ENCODE measurements around the gene SORCS1. TPM values are rescaled to one million over a fixed set of nuclear protein-coding genes. Genes with fewer than 3 reads are reported as not detected.

SORCS1 gene
- total and polyA plus RNA-seq, 4 experiments from 2014 or later, result not detected

DNA sequence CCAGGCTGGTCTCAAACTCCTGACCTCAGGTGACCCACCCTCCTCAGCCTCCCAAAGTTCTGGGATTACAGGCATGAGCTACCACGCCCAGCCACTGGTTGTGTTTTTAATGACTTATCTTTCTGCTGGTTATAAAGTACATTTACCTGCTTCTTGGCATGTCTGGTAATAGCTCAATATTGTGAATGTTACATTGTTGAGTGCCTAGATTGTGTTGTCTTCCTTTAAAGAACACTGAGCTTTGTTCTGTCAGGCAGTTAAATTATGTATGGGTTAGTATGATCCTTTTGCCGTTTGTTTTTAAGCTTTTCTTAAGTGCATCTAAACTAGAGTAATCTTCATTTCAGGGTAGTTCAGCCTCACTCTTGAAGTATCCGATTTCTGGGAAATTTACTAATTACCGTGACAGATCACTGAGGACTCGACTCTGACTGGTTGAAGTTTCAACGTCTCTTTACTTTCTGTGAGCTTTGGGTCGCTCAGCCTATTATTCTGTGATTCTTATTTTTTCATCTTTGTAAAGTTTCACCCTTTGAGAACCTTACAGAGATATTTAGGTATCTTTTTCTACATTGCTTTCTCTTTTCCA lies 617.4 kb downstream of the SORCS1 start:
- ChIA-PET POLR2A (ENCODE audit: partially characterized antibody) (no interaction called here), CTCF (ENCODE audit: partially characterized antibody) (no interaction called here)
- Mint-ChIP-seq H3K4me3 (no peak overlapping the region), H3K9me3 (peaks cover 0 to 14% (median 7%) of the 10 kb centered on the region in 8 donors), H3K27ac (no peak overlapping the region), H3K27me3 (no peaks in the 10 kb centered on the region), H3K36me3 (no peaks in the 10 kb centered on the region), H3K4me1 (no peaks in the 10 kb centered on the region)
- no peak overlapping the region for H3K4me3 ChIP-seq (ENCODE audit: low read length in 2 of 2)
- H3K4me1 ChIP-seq (ENCODE audit: insufficient read depth, low read length), result no peaks in the 10 kb centered on the region
- no peak for DNase-seq
- H3K27ac ChIP-seq (ENCODE audit: low read depth, low read length), result no peak overlapping the region
- H3K36me3 ChIP-seq (ENCODE audit: insufficient read depth, low read length), result no peaks in the 10 kb centered on the region
- no peaks in the 10 kb centered on the region for H3K27me3 ChIP-seq (ENCODE audit: insufficient read depth, low read length)
- H3K9me3 ChIP-seq (ENCODE audit: control insufficient read depth in 1 of 2, low read length in 2 of 2), result no peaks in the 10 kb centered on the region
- intact Hi-C loops (cut with micrococcal nuclease), result no loop called here

DNA sequence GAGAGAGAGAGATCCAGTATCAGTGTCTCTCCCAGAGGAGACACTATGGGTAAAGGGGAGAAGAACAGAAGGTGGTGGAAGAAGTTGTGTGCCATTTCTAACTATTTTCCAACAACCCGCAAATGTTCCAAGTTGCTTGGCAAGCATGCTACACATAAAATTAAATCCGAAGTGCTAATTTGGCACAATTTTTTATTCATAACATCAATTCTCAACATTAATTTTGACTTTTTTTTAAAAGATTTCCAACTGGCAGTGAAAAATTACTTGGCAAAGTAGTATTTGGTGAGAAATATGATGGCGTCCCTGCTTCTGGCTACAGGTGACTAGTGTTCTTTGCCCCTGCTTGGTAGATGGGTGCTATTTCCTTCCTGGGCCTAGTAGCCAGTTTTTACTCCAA lies 622.0 kb downstream of the SORCS1 start:
- Mint-ChIP-seq H3K9me3 (peaks cover 0 to 8% (median 4%) of the 10 kb centered on the region in 8 donors), H3K27me3 (no peaks in the 10 kb centered on the region), H3K27ac (no peak overlapping the region), H3K36me3 (no peaks in the 10 kb centered on the region), H3K4me1 (no peaks in the 10 kb centered on the region), H3K4me3 (no peak overlapping the region)
- H3K9me3 ChIP-seq (ENCODE audit: control insufficient read depth in 1 of 2, low read length in 2 of 2), result no peaks in the 10 kb centered on the region
- H3K4me3 ChIP-seq (ENCODE audit: low read length in 2 of 2), result no peak overlapping the region
- intact Hi-C loops (cut with micrococcal nuclease), result no loop called here
- no peaks in the 10 kb centered on the region for H3K36me3 ChIP-seq (ENCODE audit: insufficient read depth, low read length)
- no peak for DNase-seq
- CTCF ChIA-PET (ENCODE audit: partially characterized antibody), result no interaction called here
- POLR2A ChIA-PET (ENCODE audit: partially characterized antibody), result no interaction called here
- no peak overlapping the region for H3K27ac ChIP-seq (ENCODE audit: low read depth, low read length)
- H3K4me1 ChIP-seq (ENCODE audit: insufficient read depth, low read length), result no peaks in the 10 kb centered on the region
- H3K27me3 ChIP-seq (ENCODE audit: insufficient read depth, low read length), result no peaks in the 10 kb centered on the region

DNA sequence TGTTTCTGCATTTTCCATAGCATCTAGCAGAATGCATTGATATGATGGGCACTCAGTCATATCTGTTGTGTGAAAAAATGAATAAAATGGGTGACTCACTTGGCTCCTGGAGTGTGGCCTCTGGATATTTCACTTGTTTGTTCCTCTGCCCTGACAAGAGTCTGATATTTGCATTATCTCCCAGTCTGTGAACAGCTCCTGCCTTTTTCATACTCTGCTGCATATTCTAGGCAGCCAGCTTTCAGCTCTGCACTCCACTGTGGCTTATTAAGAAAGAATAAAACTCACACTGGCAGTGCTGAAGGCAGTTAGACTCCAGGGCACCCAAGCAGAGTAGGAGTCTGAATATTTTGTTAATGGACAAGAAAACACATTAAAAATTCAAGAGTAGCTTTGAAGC lies 623.9 kb downstream of the SORCS1 start:
- ChIA-PET CTCF (ENCODE audit: partially characterized antibody) (no interaction called here), POLR2A (ENCODE audit: partially characterized antibody) (no interaction called here)
- no peak for DNase-seq

DNA sequence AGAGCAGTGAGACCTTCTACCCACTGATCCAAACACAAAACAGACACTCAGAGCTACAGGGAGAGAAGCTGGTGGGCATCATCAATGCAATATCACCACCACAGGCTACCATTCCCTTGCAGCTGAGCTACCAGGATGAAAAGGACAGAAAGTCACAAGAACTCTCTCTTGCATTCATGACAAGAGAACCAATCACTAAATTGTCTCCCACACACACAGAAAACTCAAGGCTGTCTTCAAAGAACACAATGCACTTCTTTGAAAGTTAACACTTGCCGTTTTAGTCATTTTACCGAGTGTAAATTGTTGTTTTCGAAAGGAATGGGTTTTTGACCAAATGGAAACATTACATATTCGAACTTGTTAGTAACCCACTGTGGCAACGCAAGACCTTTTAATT lies 626.6 kb downstream of the SORCS1 start:
- POLR2A ChIA-PET (ENCODE audit: partially characterized antibody), result no interaction called here
- H3K36me3 ChIP-seq (ENCODE audit: insufficient read depth, low read length), result no peaks in the 10 kb centered on the region
- H3K27me3 Mint-ChIP-seq, result no peaks in the 10 kb centered on the region
- no peaks in the 10 kb centered on the region for H3K4me1 Mint-ChIP-seq
- no peaks in the 10 kb centered on the region for H3K27me3 ChIP-seq (ENCODE audit: insufficient read depth, low read length)
- no peak overlapping the region for H3K27ac Mint-ChIP-seq
- no peaks in the 10 kb centered on the region for H3K36me3 Mint-ChIP-seq
- H3K9me3 Mint-ChIP-seq, result peaks cover 0 to 8% (median under 1%) of the 10 kb centered on the region in 8 donors
- no peaks in the 10 kb centered on the region for H3K4me1 ChIP-seq (ENCODE audit: insufficient read depth, low read length)
- intact Hi-C loops (cut with micrococcal nuclease), result no loop called here
- no peak overlapping the region for H3K4me3 ChIP-seq (ENCODE audit: low read length in 2 of 2)
- no peak for DNase-seq
- H3K9me3 ChIP-seq (ENCODE audit: control insufficient read depth in 1 of 2, low read length in 2 of 2), result no peaks in the 10 kb centered on the region
- H3K4me3 Mint-ChIP-seq, result no peak overlapping the region
- CTCF ChIA-PET (ENCODE audit: partially characterized antibody), result no interaction called here
- H3K27ac ChIP-seq (ENCODE audit: low read depth, low read length), result no peak overlapping the region

More for the DNA sequence above, 623.9 kb downstream of the SORCS1 start:
- Mint-ChIP-seq H3K4me1 (no peaks in the 10 kb centered on the region), H3K27me3 (no peaks in the 10 kb centered on the region), H3K4me3 (no peak overlapping the region), H3K9me3 (peaks cover 0 to 6% (median 0%) of the 10 kb centered on the region in 8 donors), H3K36me3 (no peaks in the 10 kb centered on the region), H3K27ac (no peak overlapping the region)
- H3K27ac ChIP-seq (ENCODE audit: low read depth, low read length), result no peak overlapping the region
- no peaks in the 10 kb centered on the region for H3K36me3 ChIP-seq (ENCODE audit: insufficient read depth, low read length)
- intact Hi-C loops (cut with micrococcal nuclease), result no loop called here
- no peaks in the 10 kb centered on the region for H3K27me3 ChIP-seq (ENCODE audit: insufficient read depth, low read length)
- H3K9me3 ChIP-seq (ENCODE audit: control insufficient read depth in 1 of 2, low read length in 2 of 2), result no peaks in the 10 kb centered on the region
- no peak overlapping the region for H3K4me3 ChIP-seq (ENCODE audit: low read length in 2 of 2)
- H3K4me1 ChIP-seq (ENCODE audit: insufficient read depth, low read length), result no peaks in the 10 kb centered on the region

DNA sequence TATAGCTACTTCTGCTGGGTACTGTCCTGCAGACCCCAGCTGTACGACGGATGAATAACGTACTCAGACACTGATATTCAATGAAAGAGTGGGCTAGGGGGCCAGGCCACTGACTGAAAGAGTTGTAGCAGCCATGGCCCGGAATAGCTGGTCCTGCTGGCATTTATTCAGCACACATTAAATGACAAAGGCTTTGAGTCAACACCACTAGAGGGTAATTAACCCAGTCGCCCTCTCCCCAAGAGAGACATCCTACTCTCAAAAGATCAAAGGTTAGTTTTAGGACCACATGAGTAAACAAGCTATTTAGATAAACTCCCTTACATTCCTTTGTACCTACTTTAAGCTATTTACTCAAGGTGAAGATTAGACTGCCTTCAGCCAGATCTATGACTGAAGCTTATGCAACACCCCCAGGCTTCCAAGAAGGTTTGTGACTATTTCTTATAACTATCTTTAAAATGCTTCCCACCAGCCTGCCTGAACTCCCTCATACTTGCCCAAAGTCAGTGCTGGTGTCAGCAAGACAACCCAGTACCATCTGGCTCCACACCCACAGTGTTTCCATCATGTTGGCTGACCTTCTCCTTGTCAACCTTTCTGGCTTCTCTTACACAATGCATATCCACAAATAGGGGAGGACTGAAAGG lies 629.1 kb downstream of the SORCS1 start:
- H3K4me1 ChIP-seq (ENCODE audit: insufficient read depth, low read length), result no peaks in the 10 kb centered on the region
- POLR2A ChIA-PET (ENCODE audit: partially characterized antibody), result no interaction called here
- no peak overlapping the region for H3K27ac ChIP-seq (ENCODE audit: low read depth, low read length)
- H3K27me3 ChIP-seq (ENCODE audit: insufficient read depth, low read length), result no peaks in the 10 kb centered on the region
- Mint-ChIP-seq H3K9me3 (peaks cover 0 to 11% (median 0%) of the 10 kb centered on the region in 8 donors), H3K27me3 (no peaks in the 10 kb centered on the region), H3K27ac (no peak overlapping the region), H3K36me3 (no peaks in the 10 kb centered on the region), H3K4me3 (no peak overlapping the region), H3K4me1 (no peaks in the 10 kb centered on the region)
- intact Hi-C loops (cut with micrococcal nuclease), result no loop called here
- H3K9me3 ChIP-seq (ENCODE audit: control insufficient read depth in 1 of 2, low read length in 2 of 2), result no peaks in the 10 kb centered on the region
- no peaks in the 10 kb centered on the region for H3K36me3 ChIP-seq (ENCODE audit: insufficient read depth, low read length)
- no peak for DNase-seq
- no peak overlapping the region for H3K4me3 ChIP-seq (ENCODE audit: low read length in 2 of 2)
- CTCF ChIA-PET (ENCODE audit: partially characterized antibody), result no interaction called here

GRCh38 chr10:106534441-106534840 lies 630.1 kb downstream of the SORCS1 start:
- intact Hi-C loops (cut with micrococcal nuclease), result no loop called here
- no peak overlapping the region for H3K27ac ChIP-seq (ENCODE audit: low read depth, low read length)
- ChIA-PET CTCF (ENCODE audit: partially characterized antibody) (no interaction called here), POLR2A (ENCODE audit: partially characterized antibody) (no interaction called here)
- no peak for DNase-seq
- H3K27me3 Mint-ChIP-seq, result no peaks in the 10 kb centered on the region
- H3K27me3 ChIP-seq (ENCODE audit: insufficient read depth, low read length), result no peaks in the 10 kb centered on the region
- no peak overlapping the region for H3K4me3 Mint-ChIP-seq
- H3K9me3 ChIP-seq (ENCODE audit: control insufficient read depth in 1 of 2, low read length in 2 of 2), result no peaks in the 10 kb centered on the region
- H3K9me3 Mint-ChIP-seq, result peaks cover 0 to 11% (median 0%) of the 10 kb centered on the region in 8 donors
- H3K36me3 Mint-ChIP-seq, result no peaks in the 10 kb centered on the region
- no peak overlapping the region for H3K27ac Mint-ChIP-seq
- H3K4me1 Mint-ChIP-seq, result no peaks in the 10 kb centered on the region
- no peaks in the 10 kb centered on the region for H3K36me3 ChIP-seq (ENCODE audit: insufficient read depth, low read length)
- H3K4me1 ChIP-seq (ENCODE audit: insufficient read depth, low read length), result no peaks in the 10 kb centered on the region
- no peak overlapping the region for H3K4me3 ChIP-seq (ENCODE audit: low read length in 2 of 2)

GRCh38 chr10:106528702-106529101 lies 635.8 kb downstream of the SORCS1 start:
- H3K27ac Mint-ChIP-seq, result no peak overlapping the region
- DNase-seq, result no peak
- H3K4me3 Mint-ChIP-seq, result no peak overlapping the region
- Histone ChIP-seq H3K36me3 (ENCODE audit: insufficient read depth, low read length) (no peaks in the 10 kb centered on the region), H3K4me3 (ENCODE audit: low read length in 2 of 2) (no peak overlapping the region), H3K27me3 (ENCODE audit: insufficient read depth, low read length) (no peaks in the 10 kb centered on the region), H3K9me3 (ENCODE audit: control insufficient read depth in 1 of 2, low read length in 2 of 2) (no peaks in the 10 kb centered on the region), H3K4me1 (ENCODE audit: insufficient read depth, low read length) (no peaks in the 10 kb centered on the region), H3K27ac (ENCODE audit: low read depth, low read length) (no peak overlapping the region)
- peaks cover 0 to 16% (median 4%) of the 10 kb centered on the region in 8 donors for H3K9me3 Mint-ChIP-seq
- ChIA-PET POLR2A (ENCODE audit: partially characterized antibody) (no interaction called here), CTCF (ENCODE audit: partially characterized antibody) (no interaction called here)
- no peaks in the 10 kb centered on the region for H3K27me3 Mint-ChIP-seq
- no peaks in the 10 kb centered on the region for H3K4me1 Mint-ChIP-seq
- intact Hi-C loops (cut with micrococcal nuclease), result no loop called here
- no peaks in the 10 kb centered on the region for H3K36me3 Mint-ChIP-seq
